ENCODE results near the gene CBX6. TPM values are rescaled to one million over a fixed set of nuclear protein-coding genes. Genes with fewer than 3 reads are reported as not detected.

The CBX6 gene
- total RNA-seq, 2 experiments from 2014 or later = 162 to 166 TPM

GRCh38 chr22:38831166-38831945, 40.7 kb downstream of the CBX6 start:
- CTCF ChIA-PET = no interaction called here
- POLR2A ChIA-PET = no interaction called here

GRCh38 chr22:38830845-38831108, 41.2 kb downstream of the CBX6 start:
- ChIA-PET CTCF (no interaction called here), POLR2A (no interaction called here)

- ChIA-PET POLR2A (interaction anchor here (0.6 kb wide), 1 partner anchor 13 kb away, joined by 4 read pairs; no protein-coding TSS in a partner anchor), CTCF (interaction anchor here (1.2 kb wide), 1 partner anchor 10 kb away, joined by 3 read pairs; no protein-coding TSS in a partner anchor)
Measured at GRCh38 chr22:38830026-38830844, 41.8 kb downstream of the CBX6 start.

- CTCF ChIA-PET = interaction anchor here (1.2 kb wide), 1 partner anchor 9 kb away, joined by 3 read pairs; no protein-coding TSS in a partner anchor
- POLR2A ChIA-PET = interaction anchor here (0.6 kb wide), 1 partner anchor 13 kb away, joined by 4 read pairs; no protein-coding TSS in a partner anchor
Measured at GRCh38 chr22:38829485-38829884, 42.5 kb downstream of the CBX6 start.

- ChIA-PET CTCF (interaction anchor here (1.2 kb wide), 1 partner anchor 8 kb away, joined by 3 read pairs; no protein-coding TSS in a partner anchor), POLR2A (no interaction called here)
Measured at GRCh38 chr22:38828616-38829205, 43.3 kb downstream of the CBX6 start.

GRCh38 chr22:38828191-38828590, 43.8 kb downstream of the CBX6 start:
- POLR2A ChIA-PET = no interaction called here
- CTCF ChIA-PET = no interaction called here

GRCh38 chr22:38827510-38827909, 44.5 kb downstream of the CBX6 start:
- CTCF ChIA-PET = interaction anchor here (1.5 to 1.9 kb wide), 2 partner anchors 10 to 42 kb away, joined by 4 read pairs; no protein-coding TSS in a partner anchor
- POLR2A ChIA-PET = no interaction called here

- ChIA-PET CTCF (interaction anchor here (1.5 to 1.9 kb wide), 2 partner anchors 10 to 43 kb away, joined by 4 read pairs; no protein-coding TSS in a partner anchor), POLR2A (no interaction called here)
Measured at GRCh38 chr22:38826801-38827200, 45.2 kb downstream of the CBX6 start.

GRCh38 chr22:38826386-38826785, 45.6 kb downstream of the CBX6 start:
- ChIA-PET CTCF (interaction anchor here (1.5 to 1.9 kb wide), 2 partner anchors 11 to 43 kb away, joined by 4 read pairs; no protein-coding TSS in a partner anchor), POLR2A (no interaction called here)

GRCh38 chr22:38824585-38824984, 47.4 kb downstream of the CBX6 start:
- POLR2A ChIA-PET = no interaction called here
- CTCF ChIA-PET = interaction anchor here (0.9 kb wide), 1 partner anchor 55 kb away, joined by 3 read pairs; no protein-coding TSS in a partner anchor

- CTCF ChIA-PET = no interaction called here
- POLR2A ChIA-PET = interaction anchor here (0.6 kb wide), 2 partner anchors 41 to 1020 kb away, joined by 3 read pairs; no protein-coding TSS in a partner anchor
Measured at GRCh38 chr22:38823637-38824036, 48.4 kb downstream of the CBX6 start.

GRCh38 chr22:38823076-38823475, 48.9 kb downstream of the CBX6 start:
- POLR2A ChIA-PET = no interaction called here

GRCh38 chr22:38820020-38820419, 52.0 kb downstream of the CBX6 start:
- POLR2A ChIA-PET = no interaction called here
- CTCF ChIA-PET = interaction anchor here (1.0 to 1.1 kb wide), 2 partner anchors 9 to 25 kb away, joined by 3 read pairs; no protein-coding TSS in a partner anchor

More at GRCh38 chr22:38823076-38823475, 48.9 kb downstream of the CBX6 start:
- CTCF ChIA-PET = no interaction called here

- ChIA-PET POLR2A (no interaction called here), CTCF (interaction anchor here (1.1 kb wide), 1 partner anchor 25 kb away, joined by 3 read pairs; no protein-coding TSS in a partner anchor)
Measured at GRCh38 chr22:38819387-38819940, 52.6 kb downstream of the CBX6 start.

GRCh38 chr22:38817196-38817595, 54.8 kb downstream of the CBX6 start:
- CTCF ChIA-PET = no interaction called here

GRCh38 chr22:38815842-38816241, 56.2 kb downstream of the CBX6 start:
- CTCF ChIA-PET = no interaction called here
- POLR2A ChIA-PET = interaction anchor here (0.6 kb wide), 1 partner anchor 194 kb away, joined by 6 read pairs; no protein-coding TSS in a partner anchor

More at GRCh38 chr22:38817196-38817595, 54.8 kb downstream of the CBX6 start:
- POLR2A ChIA-PET = interaction anchor here (0.7 kb wide), 1 partner anchor 12 kb away, joined by 4 read pairs; no protein-coding TSS in a partner anchor
